Hindlimb muscle (tissue), 1 donor: ENCODE measurements around the gene TCEAL8. TPM values are rescaled to one million over a fixed set of nuclear protein-coding genes. Genes with fewer than 3 reads are reported as not detected.
"Not testable (repeated sequence)": the region's sequence is repeated elsewhere in the genome, so short reads cannot be mapped to it uniquely, and the experiment has no call there.

ENCODE experiments used
- DNase-seq: peaks from one replicate; pipeline ENCODE4 v3.0.0-alpha.2; 2013
- polyA plus RNA-seq: library from polyadenylated mRNA; unstranded; fragments of 120-200 nt; gene quantifications from one replicate; pipeline ENCODE4 v1.2.1, GENCODE V29; 2013; ENCODE audit not compliant: insufficient read length

Gene TCEAL8, protein sequence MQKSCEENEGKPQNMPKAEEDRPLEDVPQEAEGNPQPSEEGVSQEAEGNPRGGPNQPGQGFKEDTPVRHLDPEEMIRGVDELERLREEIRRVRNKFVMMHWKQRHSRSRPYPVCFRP
- polyA plus RNA-seq: 79.7 TPM

DNA sequence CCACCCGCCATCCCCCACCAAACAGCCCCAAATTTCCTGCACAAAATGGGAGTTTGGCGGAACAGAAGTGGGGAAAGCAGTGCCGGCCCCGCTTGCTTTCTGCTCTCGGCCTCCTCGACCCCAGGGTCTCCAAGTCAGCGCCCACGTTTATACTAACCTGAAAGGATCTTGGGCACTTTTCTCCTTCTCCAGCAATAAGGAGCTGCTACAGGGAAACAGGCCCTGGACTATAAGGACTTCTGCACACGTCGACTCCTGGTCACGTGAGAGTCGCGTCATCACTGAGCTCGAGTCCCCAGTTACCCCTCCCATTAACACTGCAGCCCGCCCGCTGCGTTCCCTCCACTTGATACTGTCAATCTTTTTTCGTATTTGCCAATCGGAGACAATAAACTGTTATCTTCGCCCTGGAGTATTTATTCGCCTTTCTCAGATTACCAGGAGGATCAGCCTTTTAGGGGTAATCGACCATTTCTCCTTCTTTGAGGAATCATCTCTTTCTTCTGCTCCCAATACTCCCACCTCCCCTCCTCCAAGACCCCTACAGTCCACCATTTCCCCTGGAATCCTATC lies at the start of gene TCEAL8:
Gene TCEAL8, minus strand, starts transcription at position 235 of the 573 bp plus-strand sequence. CDS start 1,176 bp downstream, outside the sequence.
- peak; percentile 85 for DNase-seq

DNA sequence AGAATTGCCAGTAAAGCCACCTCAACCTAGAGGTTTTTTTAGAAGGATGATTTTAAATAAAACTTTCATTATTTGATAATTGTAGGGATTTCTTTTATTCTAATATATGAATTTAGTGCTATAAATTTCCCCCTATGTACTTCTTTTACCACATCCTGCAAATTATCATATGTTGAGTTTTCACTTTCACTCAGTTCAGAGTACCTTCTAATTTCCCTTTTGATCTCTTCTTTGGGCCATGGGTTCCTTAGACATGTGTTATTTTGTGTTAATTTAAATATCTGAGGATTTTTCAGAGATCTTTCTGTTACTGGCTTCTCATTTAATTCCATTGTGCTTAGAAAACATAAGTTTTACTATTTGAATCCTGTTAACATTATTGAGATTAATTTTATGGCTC lies 49.8 kb upstream of the TCEAL8 start:
- no peak for DNase-seq

DNA sequence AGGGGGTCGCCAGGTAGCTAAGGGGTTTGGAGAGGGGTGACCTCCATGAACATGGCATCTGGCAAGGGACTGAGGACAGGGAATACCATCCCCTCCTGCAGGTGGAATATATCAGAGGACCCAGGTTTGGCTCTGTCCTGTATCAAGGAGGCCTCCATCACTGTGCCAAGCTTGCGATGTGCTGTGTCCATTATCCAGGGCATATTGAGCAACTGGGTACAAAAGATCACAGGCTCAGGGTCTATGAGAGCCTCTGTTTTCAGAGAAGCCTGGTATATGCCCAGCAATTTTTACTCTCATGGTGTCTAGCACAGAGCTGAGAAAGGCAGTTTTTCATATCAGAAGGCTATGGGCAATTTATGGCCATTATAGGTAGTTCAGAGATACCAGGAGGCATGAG lies 38.2 kb upstream of the TCEAL8 start:
- no peak for DNase-seq

DNA sequence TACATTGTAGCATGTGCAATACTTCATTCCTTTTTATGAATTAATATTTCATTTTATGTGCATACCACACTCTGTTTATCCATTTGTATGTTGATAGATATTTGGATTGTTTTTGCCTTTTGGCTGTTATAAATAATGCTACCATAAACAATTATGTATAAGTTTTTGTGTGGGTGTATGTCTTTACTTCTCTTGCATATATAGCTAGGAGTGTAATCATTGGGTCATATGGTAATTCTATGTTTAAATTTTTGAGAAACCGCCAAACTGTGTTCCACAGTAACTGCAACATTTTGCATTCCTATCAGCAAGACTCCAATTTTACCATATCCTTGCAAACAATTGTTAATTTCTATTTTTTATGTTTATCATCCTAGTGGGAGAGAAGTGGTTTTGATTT lies 24.7 kb upstream of the TCEAL8 start:
- no peak for DNase-seq

DNA sequence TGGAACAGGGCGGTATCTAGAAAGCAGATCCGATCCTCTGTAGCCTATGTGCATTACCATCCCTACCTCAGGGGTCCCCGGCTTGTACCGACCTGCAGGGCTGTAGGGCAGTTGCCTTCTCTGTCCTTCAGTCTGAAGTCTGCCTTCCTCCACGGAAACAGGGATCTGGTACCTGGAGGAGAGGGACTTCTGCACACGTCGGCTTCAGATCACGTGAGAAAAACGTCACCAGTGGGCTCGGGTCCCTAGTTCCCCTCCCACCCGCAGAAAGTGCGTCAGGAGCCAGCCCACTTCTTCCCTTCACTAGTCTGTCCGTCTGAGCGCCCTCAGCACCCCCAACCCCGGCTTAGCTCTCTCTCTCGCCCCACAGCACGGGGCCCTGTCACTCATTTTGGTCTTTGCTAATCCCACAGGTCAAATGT lies 21.6 kb upstream of the TCEAL8 start, which contains the start of gene TCEAL5:
Gene TCEAL5, minus strand, starts transcription at position 170 of the 422 bp plus-strand sequence. CDS start 2,187 bp downstream, outside the sequence.
- peak; percentile 62 for DNase-seq

DNA sequence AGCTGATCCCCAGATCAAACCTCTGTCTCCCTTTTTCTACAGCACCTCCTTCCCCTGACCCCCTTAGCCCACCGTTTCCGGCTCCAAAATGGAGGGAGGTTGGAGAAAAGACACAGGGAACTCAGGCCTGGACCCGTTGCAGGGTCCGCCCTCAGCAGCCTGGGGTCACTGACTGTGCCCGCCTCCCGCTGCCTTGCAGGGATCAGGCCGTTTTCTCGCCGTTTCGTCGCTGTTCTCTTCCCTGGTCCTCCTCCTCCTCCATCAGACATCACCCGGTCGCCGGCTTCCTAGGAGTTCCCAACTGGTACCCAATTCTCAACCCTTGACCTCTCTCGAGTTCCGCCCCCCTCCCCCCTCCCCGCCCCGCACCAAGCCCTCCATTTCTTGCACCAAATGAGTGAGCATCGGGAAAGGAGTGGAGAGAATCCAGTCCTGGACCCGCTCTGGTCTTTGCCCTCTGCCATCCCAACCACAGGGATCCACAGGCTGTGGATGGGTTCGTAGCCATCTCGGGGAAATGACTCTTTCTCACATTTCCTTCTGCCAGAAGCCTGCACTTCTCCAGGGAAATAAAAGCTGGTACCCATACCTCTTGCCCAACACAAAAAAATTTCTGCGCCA lies 21.1 kb upstream of the TCEAL8 start:
- no peak for DNase-seq

DNA sequence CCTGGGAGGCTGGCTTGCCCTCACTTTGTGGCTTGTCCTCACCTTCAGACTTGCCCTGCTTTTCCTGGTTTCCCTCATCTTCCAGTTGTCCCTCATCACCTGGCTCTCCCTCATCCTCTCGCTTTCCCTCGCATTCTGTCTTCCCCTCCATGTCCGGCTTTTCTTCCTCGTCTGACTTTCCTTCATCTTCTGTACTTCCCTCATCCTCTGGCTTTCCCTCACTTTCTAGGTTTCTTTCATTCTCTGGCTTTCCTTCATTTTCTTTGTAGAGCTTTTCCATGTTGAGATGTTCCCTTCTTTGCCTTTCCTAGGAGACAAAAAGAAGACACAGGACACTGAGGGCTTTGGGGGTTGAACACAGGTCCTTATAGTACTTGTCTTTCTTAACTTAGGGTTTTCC lies 19.3 kb upstream of the TCEAL8 start:
- DNase-seq: no peak

DNA sequence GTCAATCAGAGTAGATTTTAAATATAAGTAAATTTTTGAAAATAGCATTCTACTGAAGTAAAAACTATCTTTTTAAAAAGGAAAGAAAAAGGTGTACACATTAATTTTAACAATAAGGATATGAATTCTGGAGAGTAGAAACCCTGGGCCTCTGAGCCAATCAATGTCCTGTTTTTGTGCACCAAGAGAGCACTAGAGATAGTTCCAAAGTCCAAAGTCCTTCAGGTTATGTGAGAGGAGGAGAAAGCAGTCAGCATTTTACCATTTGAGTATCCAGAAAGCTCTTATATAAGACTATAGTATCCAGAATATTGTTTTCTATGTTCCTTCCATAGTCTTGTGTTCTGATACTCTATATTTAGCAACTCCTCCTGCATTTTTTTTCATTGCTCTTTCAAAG lies 3.3 kb upstream of the TCEAL8 start:
- DNase-seq: no peak

DNA sequence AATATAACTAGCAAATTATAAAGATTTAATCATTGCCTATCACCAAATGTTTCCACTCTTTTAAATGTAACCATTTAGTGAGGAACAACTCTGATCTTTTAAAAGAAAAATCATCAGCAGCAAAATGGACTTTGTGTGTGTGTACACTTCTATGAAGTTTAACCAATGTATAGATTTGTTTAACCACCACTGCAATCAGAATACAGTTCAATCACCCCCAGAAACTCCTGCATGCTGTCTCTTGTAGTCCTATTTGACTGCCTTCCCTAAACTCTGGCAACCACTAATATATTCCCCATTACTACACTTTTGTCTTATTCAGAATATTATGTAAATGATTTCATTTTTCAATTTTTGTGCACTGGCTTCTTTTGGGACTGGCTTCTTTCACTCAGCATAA lies 1.7 kb upstream of the TCEAL8 start:
- DNase-seq: no peak

DNA sequence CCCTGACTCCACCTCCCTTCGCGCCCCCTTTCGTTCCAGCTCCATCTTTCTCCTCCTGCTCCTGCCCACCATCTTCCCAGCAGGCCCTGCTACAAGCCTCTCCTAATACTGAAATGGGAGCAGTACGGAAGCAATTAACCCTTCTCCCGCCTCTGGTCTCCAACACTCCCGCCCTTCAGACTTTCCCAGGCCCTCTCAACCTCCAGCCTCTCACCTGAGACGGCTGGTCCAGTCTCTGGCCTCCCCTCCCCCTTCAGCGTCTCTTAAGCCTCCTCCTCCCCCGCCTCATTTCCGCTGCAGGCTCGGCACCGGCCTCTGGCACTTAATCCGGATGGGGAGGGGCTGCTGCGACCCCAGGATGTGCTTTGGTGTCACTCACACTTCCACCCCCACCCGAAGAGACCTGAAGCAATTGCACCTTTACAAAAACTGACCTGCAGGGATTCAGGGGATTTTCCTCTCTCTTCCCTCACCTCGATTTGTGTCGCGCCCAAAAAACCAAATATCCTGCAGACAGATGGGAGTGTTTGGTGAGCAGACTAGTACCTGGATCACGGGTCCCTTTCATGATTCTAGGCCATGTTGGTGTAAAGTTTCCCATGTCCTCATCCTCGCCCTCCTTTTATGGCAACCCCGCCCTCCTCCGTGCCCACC lies 657 bp downstream of the TCEAL8 start:
- peak; percentile 68 for DNase-seq

DNA sequence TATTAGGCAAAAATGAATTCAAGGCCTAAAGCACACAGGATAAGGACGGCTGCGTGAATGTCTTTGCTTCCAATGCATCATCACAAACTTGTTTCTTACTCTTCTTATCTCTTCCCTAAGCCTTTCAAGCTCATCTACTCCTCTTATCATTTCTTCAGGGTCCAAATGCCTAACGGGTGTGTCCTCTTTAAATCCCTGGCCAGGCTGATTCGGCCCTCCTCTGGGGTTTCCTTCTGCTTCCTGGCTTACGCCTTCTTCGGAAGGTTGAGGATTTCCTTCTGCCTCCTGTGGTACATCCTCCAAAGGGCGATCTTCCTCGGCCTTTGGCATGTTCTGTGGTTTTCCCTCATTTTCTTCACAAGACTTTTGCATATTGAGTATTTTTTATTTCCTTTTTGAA lies 1.3 kb downstream of the TCEAL8 start:
- DNase-seq: peak; percentile 9

DNA sequence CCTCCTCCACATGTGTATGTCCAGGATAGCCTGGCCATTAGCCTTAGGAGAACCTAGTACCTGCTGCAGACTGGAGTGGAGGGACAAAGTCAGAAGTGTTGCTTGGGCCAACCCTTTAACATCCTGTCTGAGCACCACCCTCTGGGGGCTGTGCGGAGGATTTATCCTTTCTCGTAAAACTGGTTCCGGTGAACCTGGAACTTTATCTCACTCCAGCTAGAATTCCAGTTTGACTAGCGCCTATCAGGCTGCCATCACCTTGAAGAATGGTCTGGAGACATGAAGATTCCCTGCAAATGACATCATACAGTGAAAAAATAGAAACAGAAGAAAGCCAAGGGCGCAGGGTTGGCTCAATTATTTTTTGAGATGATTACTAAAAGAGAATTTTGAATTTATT lies 4.0 kb downstream of the TCEAL8 start:
- no peak for DNase-seq

DNA sequence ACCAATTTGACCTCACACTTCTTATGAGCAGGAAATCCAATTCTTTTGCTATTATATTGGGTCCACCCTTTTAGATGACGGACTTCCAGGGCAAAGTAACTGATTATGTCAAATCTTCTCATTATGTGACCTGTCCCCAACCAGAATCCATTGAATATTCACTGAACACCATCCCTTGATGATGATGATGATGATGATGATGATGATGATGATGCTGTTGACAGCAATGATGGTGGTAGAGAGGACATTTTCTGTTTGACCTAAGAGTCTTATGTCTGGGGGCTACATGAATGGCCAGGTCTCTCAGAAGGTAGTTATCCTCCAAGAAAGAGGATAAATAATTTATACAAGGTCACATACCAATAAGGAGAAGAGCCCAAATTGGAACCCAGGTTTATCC lies 5.2 kb downstream of the TCEAL8 start:
- no peak for DNase-seq

DNA sequence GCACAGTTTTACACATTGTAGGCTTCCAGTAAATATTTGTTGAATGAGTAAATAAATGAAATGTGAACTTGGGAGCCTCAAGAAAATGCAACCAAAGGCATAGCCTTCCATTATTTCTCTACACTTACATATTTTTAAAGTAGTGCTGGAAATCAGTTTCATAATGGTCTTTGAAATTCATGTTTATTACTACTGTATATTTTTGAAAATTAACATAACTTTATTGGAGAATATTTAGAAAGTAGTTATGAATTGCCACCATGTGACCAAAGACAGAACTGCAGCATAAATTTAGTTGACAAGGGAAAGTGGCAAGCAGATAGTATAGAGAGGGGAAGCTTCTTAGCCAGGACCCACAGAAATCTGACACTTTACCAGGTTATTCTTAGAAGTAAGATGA lies 6.4 kb downstream of the TCEAL8 start:
- DNase-seq: peak; percentile 6

DNA sequence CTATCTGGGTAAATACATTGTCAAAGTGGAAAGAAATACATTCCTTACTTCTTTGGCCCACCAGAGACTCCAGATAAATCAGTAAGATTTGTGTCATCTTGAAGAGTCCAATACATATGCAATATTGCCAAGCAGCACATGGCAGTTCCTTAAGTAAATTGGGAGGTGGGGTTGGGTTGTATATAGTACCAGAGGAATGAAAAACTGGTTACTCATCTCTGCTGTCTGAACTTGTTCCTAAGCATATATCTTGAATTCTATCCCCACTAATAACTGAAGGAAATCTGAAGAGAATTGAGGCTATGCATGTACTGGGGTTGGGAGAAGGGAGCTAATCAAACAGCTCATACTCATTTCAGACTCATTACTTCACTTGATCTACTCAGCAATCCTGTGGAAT lies 14.8 kb downstream of the TCEAL8 start:
- DNase-seq: no peak

DNA sequence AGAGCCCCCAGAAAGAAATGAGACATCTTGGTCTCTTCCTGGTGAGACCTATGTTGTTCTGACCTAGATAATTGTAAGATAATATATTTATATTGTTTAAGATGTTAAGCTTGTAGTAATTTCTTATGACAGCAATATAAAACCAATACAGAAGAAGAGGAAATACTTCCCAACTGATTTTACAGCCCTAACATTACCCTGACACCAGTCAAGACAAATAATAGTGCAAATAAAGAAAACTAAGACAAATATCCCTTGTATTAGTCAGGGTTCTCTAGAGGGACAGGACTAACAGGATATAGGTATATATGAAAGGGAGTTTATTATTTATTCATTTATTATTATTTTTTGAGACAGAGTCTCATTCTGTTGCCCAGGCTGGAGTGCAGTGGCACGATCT lies 18.7 kb downstream of the TCEAL8 start:
- DNase-seq: no peak

DNA sequence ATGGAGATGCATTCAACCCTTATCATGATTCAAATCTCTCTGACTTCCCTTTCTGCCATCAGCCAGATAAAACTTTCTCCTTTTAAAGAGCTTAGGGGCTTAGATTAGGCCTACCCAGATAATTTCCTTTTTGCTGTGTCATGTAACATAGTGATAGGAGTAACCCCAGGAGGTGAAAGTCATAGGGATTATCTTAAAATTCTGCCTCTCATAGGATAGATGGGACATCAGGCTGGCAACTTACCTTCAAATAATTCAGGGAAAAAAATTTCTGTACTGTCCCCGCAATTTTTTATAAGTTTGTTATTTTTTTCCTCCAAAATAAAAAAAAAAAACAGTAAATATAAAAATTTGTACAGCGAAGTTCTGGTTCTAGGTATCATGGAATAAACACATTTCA lies 19.3 kb downstream of the TCEAL8 start:
- DNase-seq: not testable (repeated sequence)

DNA sequence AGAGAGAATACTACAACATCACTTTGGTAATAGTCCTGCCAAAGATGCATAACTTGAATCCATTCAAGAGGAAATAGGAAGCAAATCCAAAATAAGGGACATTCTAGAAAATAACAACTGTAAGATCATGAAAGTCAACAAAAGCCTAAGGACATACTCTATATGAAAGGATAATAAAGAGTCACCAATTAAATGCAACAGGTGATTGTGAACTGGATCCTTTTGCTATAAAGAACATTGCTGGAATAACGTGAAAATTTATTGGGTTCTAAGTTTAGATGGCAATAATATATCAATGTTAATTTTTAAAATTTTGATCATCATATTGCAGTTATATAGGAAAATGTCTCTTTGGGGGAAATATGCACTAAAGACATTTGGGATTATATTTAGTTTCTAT lies 20.1 kb downstream of the TCEAL8 start:
- DNase-seq: no peak

DNA sequence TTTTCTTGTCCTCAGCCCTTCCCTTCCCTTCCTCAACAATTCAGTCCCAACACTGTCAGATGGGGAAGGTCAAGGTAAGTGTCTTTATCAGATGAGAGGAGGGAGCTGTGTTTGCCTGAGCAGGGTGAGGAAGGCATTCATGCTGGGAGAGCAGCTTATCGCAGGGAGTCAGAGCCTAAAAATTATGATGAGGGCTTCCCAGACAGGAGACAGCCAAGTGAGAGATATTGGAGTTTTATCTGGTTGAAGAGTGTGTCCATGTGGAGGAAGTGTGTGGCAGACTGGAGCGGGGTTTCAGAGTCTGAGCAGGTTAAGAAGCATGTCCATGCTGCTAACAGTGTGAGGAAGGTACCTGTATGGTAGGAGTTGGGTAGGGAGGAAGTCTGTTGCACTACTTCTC lies 21.7 kb downstream of the TCEAL8 start:
- no peak for DNase-seq

DNA sequence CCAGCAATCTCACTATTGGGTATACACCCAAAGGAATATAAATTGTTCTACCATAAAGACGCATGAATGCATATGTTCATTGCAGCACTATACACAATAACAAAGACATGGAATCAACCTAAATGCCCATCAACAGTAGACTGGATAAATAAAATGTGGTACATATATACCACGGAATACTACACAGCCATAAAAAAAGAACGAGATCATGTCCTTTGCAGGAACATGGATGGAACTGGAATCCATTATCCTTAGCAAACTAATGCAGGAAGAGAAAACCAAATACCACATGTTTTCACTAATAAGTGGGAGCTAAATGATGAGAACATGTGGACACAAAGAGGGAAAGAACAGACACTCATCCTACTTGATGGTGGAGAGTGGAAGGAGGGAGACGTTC lies 29.0 kb downstream of the TCEAL8 start:
- not testable (repeated sequence) for DNase-seq

DNA sequence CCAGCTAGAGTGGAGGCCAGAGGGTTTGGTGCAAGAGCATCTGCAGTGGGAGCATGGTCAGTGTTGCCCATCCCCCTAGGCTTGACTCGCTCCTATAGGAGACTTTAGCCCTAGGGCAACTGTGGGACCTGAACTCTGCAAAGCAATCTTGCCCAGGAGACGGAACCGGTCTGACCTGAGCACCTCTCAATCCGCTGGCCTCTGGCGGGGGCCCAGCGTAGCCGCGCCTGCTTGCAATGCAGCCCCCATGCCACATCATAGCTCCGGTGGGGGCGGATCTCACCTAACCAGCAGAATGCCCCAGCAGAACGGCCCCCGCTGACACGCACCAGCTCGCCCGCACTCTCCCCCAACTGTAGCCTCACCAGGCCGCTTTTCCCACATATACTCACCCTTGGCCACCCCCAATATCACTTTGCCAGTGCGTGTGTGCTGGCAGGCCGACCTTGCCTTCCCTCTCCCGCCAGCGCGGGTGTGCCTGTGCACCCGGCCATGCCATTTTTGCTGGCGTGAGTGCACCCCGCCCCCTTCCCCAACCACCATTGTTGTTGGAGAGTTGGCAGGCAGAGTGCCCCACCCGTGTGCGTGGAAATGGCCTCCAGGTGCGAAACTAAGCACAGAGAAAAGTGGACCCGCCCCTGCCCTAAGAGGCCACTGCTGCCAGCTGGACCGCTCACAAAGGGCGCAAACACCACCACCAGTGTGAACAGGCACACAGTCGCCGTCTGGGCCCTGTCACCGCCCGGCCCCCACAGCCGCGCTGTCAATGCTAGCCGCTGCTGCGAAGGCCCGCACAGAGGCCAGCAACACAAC lies 34.2 kb downstream of the TCEAL8 start:
- DNase-seq: no peak

DNA sequence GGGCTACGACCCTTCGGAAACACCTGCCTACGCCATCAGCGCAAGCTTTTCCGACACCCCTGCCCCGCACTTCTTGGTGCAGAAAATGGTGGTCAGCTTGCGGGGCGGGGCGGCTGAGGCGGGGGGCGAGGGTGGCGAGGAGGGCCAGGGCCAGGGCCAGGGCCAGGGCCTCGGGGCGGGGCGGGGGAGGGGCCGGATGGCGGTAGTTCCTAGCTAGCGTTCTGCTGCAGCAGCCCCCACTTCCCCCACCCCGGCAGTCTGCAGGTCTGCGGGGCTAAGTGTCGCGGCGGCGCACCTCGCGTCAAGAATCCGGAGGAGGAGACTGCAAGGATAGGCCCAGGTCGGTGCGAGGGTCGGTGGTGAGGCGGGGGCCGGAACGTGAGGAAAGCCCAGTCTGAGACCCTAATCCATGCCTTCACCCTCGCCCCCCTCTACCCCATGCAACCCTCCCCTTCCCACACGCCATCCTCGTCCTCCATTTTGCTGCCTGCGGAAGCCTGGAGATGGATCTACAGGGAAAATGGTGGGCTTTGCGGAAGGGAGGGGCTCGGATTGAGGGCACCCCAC lies 39.4 kb downstream of the TCEAL8 start:
- DNase-seq: peak; percentile 20
